Activated CD4-positive, alpha-beta T cell treated with anti-CD3 and anti-CD28 coated beads, Interleukin-2, amount 50 U/mL, for 16 hours (primary cell): ENCODE data around the gene ERMP1.

Source experiments
- DNase-seq: peaks from one replicate; pipeline ENCODE4 v3.0.0-alpha.2; 2020

The ERMP1 gene

DNA sequence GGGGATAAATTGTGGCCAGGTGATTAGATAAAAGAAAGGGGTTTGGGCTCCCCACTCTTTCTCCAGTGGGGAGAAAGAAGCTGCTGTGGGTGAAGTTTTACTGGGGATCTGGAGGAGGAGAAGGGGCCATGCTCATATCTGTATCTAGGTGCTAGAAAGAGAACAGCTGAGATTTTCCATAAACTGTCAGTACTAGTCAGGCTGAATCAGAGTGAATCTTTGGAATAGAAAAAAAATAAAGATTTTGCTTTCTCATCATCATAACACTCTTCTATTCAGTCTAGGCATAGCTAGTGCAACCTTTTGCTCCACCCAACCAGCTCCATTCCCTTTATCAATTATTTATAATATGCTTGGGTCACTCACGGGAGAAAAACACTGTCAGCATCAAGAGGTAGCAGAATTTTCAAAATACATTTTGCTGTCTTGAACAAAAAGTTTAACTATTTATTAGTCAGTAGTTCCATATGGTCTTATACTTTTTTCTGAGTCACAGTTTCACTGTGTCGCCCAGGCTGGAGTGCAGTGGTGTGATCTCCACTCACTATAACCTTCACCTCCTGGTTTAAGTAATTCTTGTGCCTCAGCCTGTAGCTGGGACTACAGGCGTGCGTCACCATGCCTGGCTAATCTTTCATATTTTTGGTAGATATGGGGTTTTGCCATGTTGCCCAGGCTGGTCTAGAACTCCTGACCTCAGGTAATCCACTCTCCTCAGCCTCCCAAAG lies 21.3 kb upstream of the ERMP1 start:
- DNase-seq = peak; percentile 70

DNA sequence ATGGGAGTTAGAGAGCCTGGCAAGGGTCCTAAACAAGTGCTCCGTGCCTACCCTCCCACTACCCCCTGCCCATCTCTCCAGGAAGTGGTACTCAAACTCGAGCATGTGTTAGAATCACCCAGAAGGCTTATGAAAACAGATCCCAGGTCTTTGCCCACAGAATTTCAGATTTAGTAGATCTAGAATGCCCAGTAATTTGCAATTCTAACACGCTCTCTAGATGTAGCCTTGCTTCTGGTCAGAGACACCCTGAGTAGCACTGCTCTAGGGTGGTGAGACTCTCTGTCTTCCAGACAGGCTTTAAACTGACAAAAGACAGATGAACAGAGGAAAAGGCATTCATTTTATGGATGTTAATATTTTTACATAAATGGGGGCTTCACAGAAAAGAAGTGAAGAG lies 20.7 kb upstream of the ERMP1 start:
- peak; percentile 51 for DNase-seq

DNA sequence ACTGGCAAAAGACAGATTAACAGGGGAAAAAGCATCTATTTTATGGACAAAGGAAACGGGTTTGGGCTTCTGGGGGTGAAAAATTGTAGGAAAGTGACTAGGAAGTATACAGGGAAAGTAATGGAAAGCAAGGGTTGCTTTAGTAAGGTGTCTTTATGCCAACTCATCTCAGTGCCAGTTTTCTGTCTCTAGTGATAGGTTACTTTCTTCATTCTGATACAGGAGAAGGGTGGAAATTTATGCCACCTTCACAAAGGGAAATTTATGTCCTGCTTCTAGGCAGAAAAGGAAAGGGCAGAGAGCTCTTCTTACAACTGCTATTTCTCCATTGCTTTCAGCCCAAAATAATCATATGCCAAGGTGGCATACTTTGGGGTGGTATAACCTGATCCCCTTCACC lies 20.1 kb upstream of the ERMP1 start:
- DNase-seq = no peak

DNA sequence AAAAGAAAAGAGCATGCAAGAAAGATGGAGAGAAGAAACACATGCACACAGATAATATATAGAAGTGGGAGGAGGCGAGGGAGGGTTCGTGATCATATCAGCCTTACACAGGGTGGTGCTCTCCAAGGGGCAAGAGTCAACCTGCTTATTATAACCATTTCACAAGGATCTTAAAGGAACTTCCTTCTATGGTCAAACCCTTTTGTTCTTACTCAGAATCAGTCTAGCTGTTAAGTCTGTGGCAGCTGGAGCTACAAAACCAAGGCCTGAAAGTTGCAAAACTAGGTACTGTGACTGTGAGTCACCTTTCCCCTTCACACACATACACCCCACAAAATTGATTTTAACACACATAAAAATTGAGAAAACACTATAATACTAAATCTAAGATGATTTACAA lies 18.5 kb upstream of the ERMP1 start:
- DNase-seq = peak; percentile 94

DNA sequence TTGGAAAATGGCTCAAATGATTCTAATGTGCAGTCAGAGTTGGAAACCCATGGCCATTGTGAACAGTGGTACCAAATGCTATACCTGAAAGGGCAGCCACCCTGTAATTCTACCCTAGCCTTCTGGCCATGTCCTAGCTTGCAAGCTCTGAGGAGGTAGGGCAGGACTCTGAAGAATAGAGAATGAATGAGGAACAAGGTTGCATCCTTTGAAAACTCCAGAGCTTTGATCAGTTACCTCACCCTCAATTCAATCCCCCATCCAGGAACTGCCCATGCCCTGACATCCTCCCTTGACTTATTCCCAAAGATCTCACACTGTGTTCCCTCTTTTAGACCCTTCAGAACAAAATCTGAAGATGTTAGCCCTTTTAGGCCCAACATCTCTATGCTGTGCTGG lies 17.8 kb upstream of the ERMP1 start:
- DNase-seq = no peak

DNA sequence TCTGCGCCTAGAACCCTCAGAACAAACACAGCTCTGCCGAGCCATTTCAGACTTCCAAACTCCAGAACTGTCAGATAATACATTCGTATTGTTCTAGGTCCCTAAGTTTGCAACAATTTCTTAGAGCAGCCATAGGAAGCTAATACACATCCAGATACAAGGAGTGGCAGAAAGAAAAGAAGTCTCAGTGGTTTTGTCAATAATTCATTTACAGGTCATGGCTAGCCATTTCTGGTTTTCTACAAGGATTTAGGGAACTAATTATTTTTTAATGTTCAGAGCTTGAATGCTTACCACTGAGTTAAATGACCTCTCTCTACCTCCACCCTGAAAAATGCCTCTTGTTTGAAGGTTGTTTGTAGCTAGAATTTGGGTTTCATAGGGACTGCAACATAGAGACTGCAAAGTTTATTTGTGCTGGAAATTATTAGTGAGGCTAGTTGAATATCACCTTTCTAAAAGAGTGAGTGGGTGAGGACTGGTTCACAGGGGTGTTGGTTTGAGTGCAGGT lies 15.5 kb upstream of the ERMP1 start:
- DNase-seq = no peak

DNA sequence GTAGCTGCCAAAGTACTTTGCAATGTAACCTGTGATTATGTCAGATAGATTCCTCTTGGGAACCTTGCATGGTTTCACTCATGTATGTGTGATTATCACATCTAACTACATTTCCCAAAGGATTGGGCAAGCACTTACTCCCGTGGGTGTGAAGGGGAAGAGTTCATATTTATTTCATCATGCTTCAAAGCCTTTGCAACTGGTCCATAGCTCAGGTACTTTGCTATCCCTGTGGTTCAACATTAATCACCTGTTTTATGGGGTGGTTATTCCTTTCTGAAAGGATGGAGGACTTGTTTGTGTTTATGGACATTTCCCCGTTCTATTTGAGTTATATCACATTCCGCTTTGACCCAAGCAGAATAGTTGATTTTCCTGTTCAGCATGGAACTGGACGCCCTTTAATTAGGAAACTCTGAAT lies 13.6 kb upstream of the ERMP1 start:
- DNase-seq = no peak

DNA sequence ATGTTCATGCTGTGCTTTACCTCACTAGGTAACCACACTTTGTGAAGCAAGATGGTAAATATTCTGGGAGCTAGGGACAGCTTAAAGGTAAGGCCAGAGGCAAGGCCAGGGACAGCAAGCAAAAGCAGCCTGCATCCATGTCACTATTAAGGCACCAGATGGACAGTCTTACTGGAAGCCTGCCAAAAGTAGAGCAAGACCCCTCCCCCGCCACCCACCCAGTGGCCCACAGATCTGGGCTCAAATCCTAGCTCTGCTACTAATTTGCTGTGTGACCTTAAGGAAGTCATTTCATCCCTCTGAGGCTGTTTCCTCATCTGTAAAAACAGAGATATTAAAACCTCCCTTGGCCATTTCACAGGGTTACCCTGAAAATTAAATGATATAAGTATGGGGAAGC lies 13.2 kb upstream of the ERMP1 start:
- DNase-seq = no peak

DNA sequence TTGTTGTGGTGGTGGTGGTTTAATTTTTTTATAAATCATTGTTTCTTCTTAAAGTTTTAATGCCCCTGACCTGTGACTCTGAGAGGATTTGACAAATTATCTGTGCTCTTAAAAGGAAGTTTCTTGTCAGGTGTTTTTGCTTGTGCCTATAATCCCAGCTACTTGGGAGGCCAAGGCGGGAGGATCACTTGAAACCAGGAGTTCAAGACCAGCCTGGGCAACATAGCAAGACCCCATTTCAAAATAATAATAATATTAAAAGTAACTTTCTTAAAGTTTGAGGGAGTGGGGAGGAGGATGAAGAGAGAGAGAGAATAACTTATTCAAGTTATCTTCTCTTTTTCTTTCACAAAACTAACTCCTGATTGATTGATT lies 12.2 kb upstream of the ERMP1 start:
- no peak for DNase-seq

DNA sequence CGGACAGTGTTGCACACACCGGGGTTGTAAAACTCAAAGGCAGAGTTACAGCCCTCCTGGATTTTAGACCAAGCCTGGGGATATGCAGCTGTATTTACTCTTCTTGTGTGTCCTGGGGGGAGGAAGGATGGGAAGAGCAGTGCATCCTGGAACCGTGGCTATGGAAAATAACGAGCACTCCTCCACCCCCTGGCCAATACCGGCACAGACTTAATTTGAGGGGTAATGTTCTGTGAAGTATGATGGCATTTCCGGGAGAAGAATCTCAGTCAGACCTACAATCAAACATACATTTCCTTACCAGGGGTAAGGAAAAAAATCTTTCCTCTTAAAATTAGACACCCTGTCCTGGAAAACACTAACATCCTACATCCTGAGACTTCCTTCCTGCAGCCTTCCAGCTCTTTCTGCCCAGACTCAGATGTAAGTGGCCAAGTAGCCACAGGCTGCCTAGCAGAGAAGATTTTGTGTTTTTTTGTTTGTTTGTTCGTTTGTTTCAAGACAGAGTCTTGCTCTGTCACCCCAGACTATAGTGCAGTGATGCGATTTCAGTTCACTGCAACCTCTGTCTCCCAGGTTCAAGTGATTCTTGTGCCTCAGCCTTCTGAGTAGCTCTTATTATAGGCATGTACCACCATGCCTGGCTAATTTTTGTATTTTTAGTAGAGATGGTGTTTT lies 11.0 kb upstream of the ERMP1 start:
- DNase-seq = peak; percentile 36

DNA sequence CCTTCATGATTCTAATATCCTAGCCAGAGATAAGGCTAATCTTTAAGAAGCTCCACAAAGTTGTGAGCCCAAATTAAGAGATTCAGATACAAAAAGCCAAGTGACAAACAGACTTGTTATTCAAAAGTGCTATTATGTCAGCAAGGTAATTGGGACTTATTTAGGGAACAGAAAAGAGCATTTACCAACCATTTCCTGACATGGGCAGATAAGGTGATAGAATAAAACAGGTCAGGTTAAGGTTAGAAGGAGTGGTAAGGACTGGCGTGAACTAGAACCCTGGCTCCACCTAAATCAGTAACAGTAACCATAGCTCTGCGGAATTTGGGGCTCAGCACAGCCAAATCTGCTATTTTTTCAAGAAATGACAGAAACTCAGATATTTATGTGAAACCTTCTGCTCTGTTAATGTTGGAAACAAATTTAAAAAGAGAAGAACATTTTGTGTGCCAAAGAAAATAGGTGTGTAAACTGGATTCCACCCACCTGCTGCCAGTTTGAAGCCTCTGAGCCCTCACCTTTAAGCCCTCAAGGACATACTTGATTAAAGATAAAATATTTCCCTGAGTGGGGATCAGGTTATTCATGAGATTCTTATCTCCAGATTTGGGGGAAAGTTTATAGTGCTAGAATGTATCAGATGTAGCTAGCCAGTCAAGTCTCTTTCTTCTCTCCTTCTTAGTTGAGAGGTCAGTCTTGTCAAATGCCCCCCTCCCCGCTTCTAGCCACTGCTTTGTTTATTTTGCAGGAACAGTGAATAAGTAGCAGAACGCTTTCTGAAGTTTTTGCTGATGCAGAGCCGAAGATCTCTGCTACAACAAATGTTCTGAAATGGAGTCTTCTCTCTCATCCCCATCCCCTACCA lies 10.2 kb upstream of the ERMP1 start:
- DNase-seq = no peak

DNA sequence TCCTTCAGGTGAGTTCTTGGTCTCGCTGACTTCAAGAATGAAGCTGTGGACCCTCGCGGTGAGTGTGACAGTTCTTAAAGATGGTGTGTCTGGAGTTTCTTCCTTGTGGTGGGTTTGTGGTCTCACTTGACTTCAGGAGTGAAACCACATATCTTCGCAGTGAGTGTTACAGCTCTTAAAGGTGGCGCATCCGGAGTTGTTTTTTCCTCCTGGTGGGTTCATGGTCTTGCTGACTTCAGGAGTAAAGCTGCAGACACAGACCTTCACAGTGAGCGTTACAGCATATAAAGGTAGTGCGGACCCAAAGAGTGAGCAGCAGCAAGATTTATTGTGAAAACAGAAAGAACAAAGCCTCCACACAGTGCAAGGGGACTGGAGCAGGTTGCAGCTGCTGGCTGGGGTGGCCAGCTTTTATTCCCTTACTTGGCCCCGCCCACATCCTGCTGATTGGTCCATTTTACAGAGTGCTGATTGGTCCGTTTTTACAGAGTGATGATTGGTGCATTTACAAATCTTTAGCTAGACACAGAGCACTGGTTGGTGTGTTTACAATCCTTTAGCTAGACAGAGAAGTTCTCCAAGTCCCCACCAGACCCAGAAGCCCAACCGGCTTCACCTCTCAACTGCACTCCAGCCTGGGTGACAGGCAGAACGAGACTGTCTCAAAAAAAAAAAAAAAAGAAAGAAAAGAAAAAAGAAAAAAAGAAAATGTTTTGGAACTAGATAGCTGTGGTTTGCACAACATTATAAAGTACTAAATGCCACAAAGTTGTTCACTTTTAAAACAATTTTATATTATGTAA lies 9.1 kb upstream of the ERMP1 start:
- DNase-seq = peak; percentile 78

DNA sequence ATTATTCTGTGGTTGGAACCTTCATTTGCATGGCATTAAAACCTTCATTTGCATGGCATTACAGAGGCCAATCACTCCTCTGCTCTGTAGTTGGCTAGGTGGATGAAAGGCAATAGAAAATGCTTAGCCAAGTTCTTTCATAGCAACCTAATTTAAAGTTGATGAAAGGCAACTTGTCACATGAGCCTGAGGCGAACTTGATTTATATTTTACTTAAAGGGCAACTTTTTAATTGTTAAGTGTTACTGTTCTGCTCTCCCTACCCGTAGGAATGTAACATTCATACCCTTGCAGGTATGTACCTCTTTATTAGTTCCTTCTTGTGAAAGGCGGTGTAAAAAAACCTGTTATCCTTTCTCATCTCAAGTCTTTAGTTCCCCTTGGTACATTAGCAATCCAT lies 7.9 kb upstream of the ERMP1 start:
- no peak for DNase-seq

DNA sequence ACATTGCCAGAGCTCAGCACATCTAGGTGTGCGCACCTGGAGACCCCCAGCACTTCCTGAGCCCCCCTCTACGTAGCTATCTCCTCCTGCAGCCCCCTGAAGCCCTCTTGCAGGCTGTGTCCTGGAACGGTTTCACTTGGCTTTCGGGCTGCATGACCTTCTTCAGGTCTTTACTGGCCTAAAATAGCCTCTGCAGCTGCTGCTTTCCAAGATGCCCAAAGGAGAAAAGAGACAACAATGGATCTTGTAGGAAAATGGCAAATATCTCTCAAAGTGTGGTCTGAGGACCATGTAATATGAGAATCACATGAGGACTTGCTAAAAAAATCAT lies 6.6 kb upstream of the ERMP1 start:
- no peak for DNase-seq

DNA sequence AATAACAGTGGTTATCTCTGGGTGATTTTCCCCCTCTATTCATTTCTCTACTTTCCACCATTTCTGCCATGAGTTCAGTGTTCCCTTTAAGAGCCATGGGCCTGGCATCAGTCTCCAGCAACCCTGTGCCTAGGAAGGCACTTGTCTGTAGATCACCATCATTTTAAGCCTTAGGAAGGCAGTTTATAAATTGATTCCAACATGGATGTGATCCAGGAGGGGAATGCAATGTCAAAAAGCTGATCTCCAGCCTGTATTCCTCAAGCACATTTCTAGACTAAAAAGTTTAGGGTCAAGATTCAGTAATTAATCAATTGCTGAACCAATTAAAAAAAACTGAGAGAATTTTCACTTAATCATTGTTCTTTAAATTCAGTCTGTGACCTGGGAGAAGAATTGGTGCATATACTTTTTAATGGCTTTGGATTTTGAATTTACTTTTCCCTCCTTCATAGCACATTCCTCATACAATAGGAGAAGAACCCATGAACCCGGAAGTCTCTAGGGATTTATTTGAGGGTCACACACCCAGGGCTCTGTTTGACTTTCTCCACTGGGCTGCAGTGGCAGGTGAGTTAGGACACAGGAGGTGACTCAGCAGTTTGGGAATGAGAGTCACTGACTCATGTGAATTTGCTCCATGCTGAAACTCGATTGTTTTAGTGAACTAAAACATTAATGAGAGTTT lies 6.1 kb upstream of the ERMP1 start:
- DNase-seq = peak; percentile 50

DNA sequence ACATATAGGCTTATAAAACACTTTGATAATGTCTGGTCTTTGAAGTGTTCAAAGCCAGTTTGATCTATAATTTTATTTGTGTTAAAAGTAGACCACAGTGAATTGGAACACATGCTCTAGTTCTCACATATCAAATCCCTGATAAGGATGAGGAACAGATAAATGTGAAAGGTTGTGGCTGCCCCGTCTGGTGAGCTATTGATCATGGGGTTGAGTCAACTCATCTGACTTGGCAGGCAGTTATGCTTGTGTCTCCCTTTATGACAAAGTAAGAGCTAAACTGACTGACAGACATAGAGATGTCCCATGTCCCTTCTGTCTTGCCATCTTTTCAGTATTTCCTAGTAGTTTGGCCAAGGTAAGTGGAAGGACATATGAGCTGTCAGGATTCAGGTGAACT lies 2.9 kb upstream of the ERMP1 start:
- DNase-seq = peak; percentile 36

DNA sequence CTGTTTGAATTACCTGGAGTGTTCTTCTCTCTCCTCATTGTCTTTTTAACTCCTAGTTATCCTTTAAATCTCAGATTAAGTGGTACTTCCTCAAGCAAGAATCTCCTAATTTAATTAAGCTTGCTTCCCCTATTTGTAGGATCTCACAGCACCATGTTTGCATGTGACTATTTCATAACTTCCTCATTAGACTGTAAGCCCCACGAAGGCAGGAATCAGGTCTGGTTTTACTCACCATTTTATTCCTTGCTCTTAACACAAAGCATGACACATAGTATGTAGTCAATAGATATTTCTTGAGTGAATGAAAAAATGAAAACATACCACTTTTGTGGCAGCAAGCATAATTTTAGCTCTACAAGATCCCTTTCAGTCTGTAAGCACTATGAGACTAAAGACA lies 1.3 kb upstream of the ERMP1 start:
- DNase-seq = no peak

DNA sequence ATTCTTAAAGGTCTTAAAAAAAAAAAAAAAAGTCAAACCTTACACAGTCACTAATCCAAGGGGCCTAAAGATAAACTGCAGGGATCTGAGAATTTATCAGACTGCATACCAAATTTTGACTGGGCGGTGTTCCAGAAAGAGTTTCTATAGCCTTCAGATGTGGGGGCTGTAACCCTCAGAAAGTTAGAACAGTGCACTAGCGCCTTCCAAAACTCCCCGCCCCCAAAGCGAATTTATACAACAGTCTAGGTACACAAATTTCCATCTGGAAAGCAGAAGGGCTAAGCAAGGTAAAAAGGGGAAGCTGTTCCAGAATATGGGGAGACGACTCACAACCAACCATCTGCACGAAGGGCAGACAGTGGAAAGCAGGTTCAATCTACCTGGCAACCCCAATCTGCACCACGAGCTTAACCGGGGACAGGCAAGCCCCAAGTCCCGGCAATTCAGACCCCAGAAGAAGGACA lies 813 bp downstream of the ERMP1 start:
- no peak for DNase-seq

DNA sequence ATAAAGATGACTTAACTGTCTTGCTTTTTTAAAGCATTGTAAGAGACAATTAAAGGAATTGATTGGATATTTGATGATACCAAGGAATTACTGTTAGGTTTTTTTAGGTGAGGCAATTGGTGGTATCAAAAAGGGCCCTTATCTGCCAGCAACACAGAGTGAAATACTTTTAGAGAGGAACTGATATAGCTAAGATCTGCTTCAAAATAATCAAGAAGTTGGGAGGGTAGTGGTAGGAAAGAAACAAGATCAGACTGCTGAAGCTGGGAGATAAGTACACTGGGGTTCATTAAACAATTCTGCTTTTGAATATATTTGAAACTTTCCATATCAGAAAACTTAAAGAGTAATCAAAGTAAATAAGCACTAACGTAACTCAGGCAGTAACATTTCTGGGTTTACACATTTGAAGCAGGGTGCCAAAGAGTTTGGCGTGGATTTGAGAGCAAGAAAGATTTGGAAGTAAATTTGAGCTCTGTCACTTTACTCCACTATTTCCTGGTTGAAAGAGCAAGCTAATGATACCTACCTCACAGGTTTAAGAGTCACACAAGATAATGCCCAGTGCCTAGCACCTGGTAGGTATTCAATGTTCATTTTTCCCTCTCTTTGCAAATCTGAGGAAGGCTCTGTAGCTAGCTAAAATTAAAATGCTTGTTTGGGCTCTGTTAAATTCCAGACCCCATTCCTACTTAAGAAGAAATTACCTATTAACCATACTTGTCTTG lies 6.9 kb downstream of the ERMP1 start:
- no peak for DNase-seq

DNA sequence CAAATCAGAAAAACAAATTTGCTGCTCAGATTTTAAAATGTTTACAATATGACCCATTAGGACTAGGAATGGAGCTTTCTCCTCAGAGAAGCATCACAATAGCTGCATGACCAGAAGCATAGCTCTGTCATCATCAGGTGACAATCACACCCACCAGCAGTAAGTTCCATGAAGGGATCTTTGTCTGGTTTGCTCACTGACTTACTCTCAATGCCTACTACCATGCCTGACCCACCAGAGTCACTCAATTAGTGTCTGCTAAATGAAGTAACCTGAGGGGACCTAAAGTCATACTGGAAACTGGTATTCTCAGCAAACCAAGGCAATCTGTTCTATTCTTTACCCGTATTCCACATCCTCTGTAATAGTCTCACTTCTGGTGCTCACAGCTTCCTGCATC lies 7.7 kb downstream of the ERMP1 start:
- DNase-seq = no peak

DNA sequence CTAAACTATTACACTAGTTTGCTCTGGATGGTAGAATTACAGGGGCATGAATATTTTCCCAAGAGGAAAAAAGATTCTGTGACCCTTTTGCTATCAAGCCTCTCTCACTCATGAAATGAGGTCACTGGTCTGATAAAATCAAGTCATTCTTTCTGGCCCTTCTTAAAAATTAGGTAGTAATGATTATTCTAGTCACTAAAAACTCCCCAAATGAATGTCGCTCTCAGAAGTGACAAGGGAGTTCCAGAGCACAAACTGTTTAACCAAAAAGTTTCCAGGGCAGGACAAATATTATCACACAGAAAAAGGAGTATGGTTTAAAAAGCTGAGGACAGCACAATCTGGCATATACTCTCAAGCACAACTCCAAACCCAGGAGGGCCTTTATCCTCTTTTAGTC lies 12.5 kb downstream of the ERMP1 start:
- peak; percentile 29 for DNase-seq

DNA sequence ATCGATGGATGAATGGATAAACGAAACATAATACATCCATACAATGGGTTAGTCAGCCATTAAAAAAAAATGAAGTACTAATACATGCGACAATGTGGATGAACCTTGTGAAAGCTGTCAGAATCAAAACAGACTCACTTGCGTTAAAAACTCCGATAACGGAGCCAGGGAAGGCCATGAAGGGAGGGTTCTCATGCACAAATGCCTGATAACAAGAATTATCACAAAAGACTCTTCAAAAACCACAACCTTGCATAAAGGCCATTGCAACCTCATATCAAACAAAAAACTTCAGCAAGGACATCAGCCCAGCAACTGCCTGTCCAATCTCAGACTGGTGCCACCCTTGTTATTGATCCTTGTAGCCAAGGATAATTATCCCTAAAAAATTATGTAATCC lies 13.7 kb downstream of the ERMP1 start:
- DNase-seq = no peak
